Airway epithelial cell (primary cell): Measurements from ENCODE around the gene CAVIN1. TPM values are rescaled to one million over a fixed set of nuclear protein-coding genes. Genes with fewer than 3 reads are reported as not detected.

Experiments used
- total RNA-seq: library from RNA; depleted of rRNA; stranded (reverse); fragments of >200 nt; gene quantifications from 2 replicates; pipeline ENCODE4 v1.2.3, GENCODE V29; 2015

The CAVIN1 gene
- total RNA-seq = 230 and 255 TPM in 2 replicates

GRCh38 chr17:42422958-42423712 is at the start of gene CAVIN1:
TSS of gene CAVIN1 (minus strand) at chr17:42423256. CDS start at chr17:42423097, 159 bp downstream.

GRCh38 chr17:42458497-42459255 is 35.6 kb upstream of the CAVIN1 start, which contains the start of gene ATP6V0A1:
TSS of gene ATP6V0A1 (plus strand) at chr17:42458878. CDS start at chr17:42460895, 2,017 bp downstream.

GRCh38 chr17:42388381-42389134 is 34.5 kb downstream of the CAVIN1 start, which contains the start of gene STAT3:
TSS of gene STAT3 (minus strand) at chr17:42388442. CDS start at chr17:42348516, 39,926 bp downstream.

Other genes with a start within 250 kb of the CAVIN1 start
- not detected in 2 replicates for gene KCNH4, start 242.1 kb downstream of the CAVIN1 start, total RNA-seq
- gene HCRT, start 237.8 kb downstream of the CAVIN1 start, total RNA-seq = not detected in 2 replicates
- gene GHDC, start 228.8 kb downstream of the CAVIN1 start, total RNA-seq = 8.3 and 18.2 TPM in 2 replicates
- gene STAT5B, start 146.9 kb downstream of the CAVIN1 start, total RNA-seq = 12.5 and 17.1 TPM in 2 replicates
- 0.88 and 1.6 TPM in 2 replicates for gene STAT5A, start 134.8 kb downstream of the CAVIN1 start, total RNA-seq
- 53.4 and 72.6 TPM in 2 replicates for gene STAT3, start 34.8 kb downstream of the CAVIN1 start, total RNA-seq
- gene ATP6V0A1, start 35.6 kb upstream of the CAVIN1 start, total RNA-seq = 48.5 and 54.6 TPM in 2 replicates
- gene NAGLU, start 113.0 kb upstream of the CAVIN1 start, total RNA-seq = 19.6 and 25.0 TPM in 2 replicates
- 5.7 and 9.3 TPM in 2 replicates for gene HSD17B1, start 129.7 kb upstream of the CAVIN1 start, total RNA-seq
- gene COASY, start 138.9 kb upstream of the CAVIN1 start, total RNA-seq = 45.0 and 59.5 TPM in 2 replicates
- gene MLX, start 143.8 kb upstream of the CAVIN1 start, total RNA-seq = 21.3 and 33.7 TPM in 2 replicates
- gene PSMC3IP, start 154.5 kb upstream of the CAVIN1 start, total RNA-seq = 9.8 and 13.4 TPM in 2 replicates
- gene RETREG3, start 186.1 kb upstream of the CAVIN1 start, total RNA-seq = 47.0 and 57.5 TPM in 2 replicates
- gene TUBG1, start 186.4 kb upstream of the CAVIN1 start, total RNA-seq = 90.4 and 130 TPM in 2 replicates
- 8.5 and 9.0 TPM in 2 replicates for gene TUBG2, start 236.0 kb upstream of the CAVIN1 start, total RNA-seq